Astrocyte (in vitro differentiated cells and primary cell): ENCODE measurements around the gene SLC66A2.

ENCODE experiments used
- EZH2 ChIP-seq: IDR thresholded peaks from 2 replicates; pipeline ENCODE4 v1.6.1; 2012; ENCODE audit warnings: mild to moderate bottlenecking, low read length, inconsistent platforms; ENCODE audit not compliant: insufficient read depth
- TF ChIP-seq, protein P1 (sequence below): IDR thresholded peaks from 2 replicates; pipeline ENCODE4 v1.5.1; 2011; ENCODE audit warnings: low read depth, mild to moderate bottlenecking, inconsistent platforms, low read length, moderate library complexity; ENCODE audit not compliant: insufficient read depth

DNA sequence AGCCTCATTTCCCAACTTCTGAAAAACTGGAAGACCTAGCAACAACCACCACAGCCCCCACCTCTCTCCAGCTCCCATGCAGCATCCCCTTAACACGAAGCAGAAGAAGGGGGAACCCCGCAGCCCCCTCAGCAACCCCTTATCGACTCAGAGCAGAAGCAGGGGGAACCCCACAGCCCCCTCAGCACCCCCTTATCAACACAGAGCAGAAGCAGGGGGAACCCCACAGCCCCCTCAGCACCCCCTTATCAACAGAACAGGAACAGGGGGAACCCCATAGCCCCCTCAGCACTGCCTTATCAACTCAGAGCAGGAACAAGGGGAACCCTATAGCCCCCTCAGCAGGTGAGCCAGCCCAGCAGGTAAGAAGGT, 6.7 kb downstream of the SLC66A2 start:
- TF ChIP-seq, protein P1, sequence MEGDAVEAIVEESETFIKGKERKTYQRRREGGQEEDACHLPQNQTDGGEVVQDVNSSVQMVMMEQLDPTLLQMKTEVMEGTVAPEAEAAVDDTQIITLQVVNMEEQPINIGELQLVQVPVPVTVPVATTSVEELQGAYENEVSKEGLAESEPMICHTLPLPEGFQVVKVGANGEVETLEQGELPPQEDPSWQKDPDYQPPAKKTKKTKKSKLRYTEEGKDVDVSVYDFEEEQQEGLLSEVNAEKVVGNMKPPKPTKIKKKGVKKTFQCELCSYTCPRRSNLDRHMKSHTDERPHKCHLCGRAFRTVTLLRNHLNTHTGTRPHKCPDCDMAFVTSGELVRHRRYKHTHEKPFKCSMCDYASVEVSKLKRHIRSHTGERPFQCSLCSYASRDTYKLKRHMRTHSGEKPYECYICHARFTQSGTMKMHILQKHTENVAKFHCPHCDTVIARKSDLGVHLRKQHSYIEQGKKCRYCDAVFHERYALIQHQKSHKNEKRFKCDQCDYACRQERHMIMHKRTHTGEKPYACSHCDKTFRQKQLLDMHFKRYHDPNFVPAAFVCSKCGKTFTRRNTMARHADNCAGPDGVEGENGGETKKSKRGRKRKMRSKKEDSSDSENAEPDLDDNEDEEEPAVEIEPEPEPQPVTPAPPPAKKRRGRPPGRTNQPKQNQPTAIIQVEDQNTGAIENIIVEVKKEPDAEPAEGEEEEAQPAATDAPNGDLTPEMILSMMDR = no peak
- no peak for TF ChIP-seq EZH2
